GM12878 (cell line): ENCODE data around the gene OR2V1. TPM values are rescaled to one million over a fixed set of nuclear protein-coding genes. Genes with fewer than 3 reads are reported as not detected.
A peak's percentile ranks its signal among the peaks of the same experiment; 100 is the strongest.
"Not testable (repeated sequence)": the region's sequence is repeated elsewhere in the genome, so short reads cannot be mapped to it uniquely, and the experiment has no call there.

ENCODE experiments used
- ATAC-seq: fragments of 200-7000 bp; cut with Tn5 transposase; 3 replicates; pipeline ENCODE4 v1.9.1; 2020; ENCODE audit warnings: mild to moderate bottlenecking, moderate library complexity
- BruUV-seq: library from RNA; stranded (reverse); fragments of 400-500 nt; replicated peaks from 2 replicates; lab custom pipeline; 2021; lab: Mats Ljungman, UMichigan
- CTCF ChIA-PET: fragments of 300-600 bp; sonication (Branson Sonifier 250); formaldehyde crosslinking; extraction: SDS; loops from one replicate; lab custom pipeline; 2021; ENCODE audit warnings: inconsistent platforms; lab: Yijun Ruan, JAX
- POLR2A ChIA-PET: fragments of 350-600 bp; formaldehyde crosslinking; extraction: SDS; loops from one replicate; lab custom pipeline; 2021; ENCODE audit warnings: inconsistent platforms; lab: Charles Lee
- RAD21 ChIA-PET: fragments of 300-600 bp; sonication (Branson Sonifier 250); formaldehyde crosslinking; loops from one replicate; lab custom pipeline; 2023; ENCODE audit warnings: antibody characterized with exemption; ENCODE audit not compliant: unreplicated experiment; lab: Charles Lee
- SMC1A ChIA-PET: fragments of 300-600 bp; sonication (Branson Sonifier 250); formaldehyde crosslinking; loops from one replicate; lab custom pipeline; 2023; ENCODE audit not compliant: unreplicated experiment, uncharacterized antibody; lab: Charles Lee
- DNase-seq: peaks from one replicate; pipeline ENCODE4 v3.0.0-alpha.2; 2011; ENCODE audit warnings: low read depth, low spot score
- FAIRE-seq: peaks from 3 replicates; lab custom pipeline; 2011; peaks lifted over from hg19 to GRCh38; lab: Jason Lieb, UNC
- H2AFZ ChIP-seq: 2 replicates; pipeline ENCODE4 v1.6.0; 2011; ENCODE audit warnings: low read depth, low read length, control low read depth; ENCODE audit not compliant: control insufficient read depth
- H3K27ac ChIP-seq: 2 replicates; pipeline ENCODE4 v1.5.1; 2011; ENCODE audit warnings: control low read depth; ENCODE audit not compliant: control insufficient read depth, insufficient read depth
- H3K27me3 ChIP-seq, 2 experiments: replicated peaks in 1 of 2; 2 replicates each; pipeline versions ENCODE4 v1.6.0 to v1.6.1; 2011; ENCODE audit warnings: low read length in 1 of 2; ENCODE audit not compliant: control insufficient read depth in 2 of 2, insufficient read depth in 2 of 2
- H3K36me3 ChIP-seq, 2 experiments: 2 replicates each; pipeline ENCODE4 v1.5.1; 2011; ENCODE audit warnings: low read length in 1 of 2; ENCODE audit not compliant: control insufficient read depth in 2 of 2, insufficient read depth in 2 of 2
- H3K4me1 ChIP-seq: 2 replicates; pipeline ENCODE4 v1.6.1; 2011; ENCODE audit warnings: mild to moderate bottlenecking, low read length, moderate library complexity, mixed read lengths; ENCODE audit not compliant: control insufficient read depth, insufficient read depth
- H3K4me2 ChIP-seq: 2 replicates; pipeline ENCODE4 v1.6.0; 2011; ENCODE audit warnings: control low read depth; ENCODE audit not compliant: control insufficient read depth, insufficient read depth
- H3K4me3 ChIP-seq: fragments of 200-600 bp; sonication (generic); 2 replicates; pipeline ENCODE4 v1.5.1; 2016
- H3K79me2 ChIP-seq: 2 replicates; pipeline ENCODE4 v1.6.0; 2011; ENCODE audit warnings: low read length; ENCODE audit not compliant: control insufficient read depth, insufficient read depth
- H3K9ac ChIP-seq: 2 replicates; pipeline ENCODE4 v1.8.0; 2011; ENCODE audit warnings: low read length, control low read depth, mixed read lengths; ENCODE audit not compliant: control insufficient read depth, insufficient read depth
- H3K9me3 ChIP-seq: replicated peaks from 3 replicates; pipeline ENCODE4 v1.5.1; 2011; ENCODE audit warnings: mild to moderate bottlenecking, low read length; ENCODE audit not compliant: control insufficient read depth, insufficient read depth
- H4K20me1 ChIP-seq: 2 replicates; pipeline ENCODE4 v1.6.0; 2011; ENCODE audit not compliant: control insufficient read depth, insufficient read depth
- MLLT1 ChIP-seq: fragments of 450-650 bp; IDR thresholded peaks from 2 replicates; pipeline ENCODE4 v1.6.1; 2016; ENCODE audit warnings: mild to moderate bottlenecking
- RFX5 ChIP-seq: IDR thresholded peaks from 2 replicates; pipeline ENCODE4 v1.6.1; 2011; ENCODE audit warnings: low read depth, low read length, improper control_type of control experiment
- ZBED1 ChIP-seq: IDR thresholded peaks from 2 replicates; pipeline ENCODE4 v1.6.1; 2016; ENCODE audit warnings: borderline replicate concordance
- WGBS: methylation state at CpG from one replicate; pipeline ENCODE4 v1.1.6; 2016; ENCODE audit warnings: low lambda C conversion rate; ENCODE audit not compliant: insufficient replicate concordance, insufficient coverage; ENCODE audit errors: missing lambda C conversion rate; 5-methylcytosine and 5-hydroxymethylcytosine counted together
- in situ Hi-C: fragments of 300-500 bp; cut with MboI; formaldehyde crosslinking; loops from 9 replicates; pipeline ENCODE4 v1.14.3; 2018; ENCODE audit warnings: mixed read lengths
- intact Hi-C: fragments of 100-400 bp; cut with micrococcal nuclease; formaldehyde crosslinking; loops from one replicate; pipeline ENCODE4 v1.14.2; 2022; ENCODE audit not compliant: unreplicated experiment
- polyA plus RNA-seq, 11 experiments: library from polyadenylated mRNA; depleted of rRNA in 4 of 11; unstranded in 6 of 11; stranded (reverse) in 5 of 11; fragments of >200 nt; fragmentation: Nextera tagmentation in 4 of 11; fragmentation: Illumina TruSeq in 1 of 11; extraction: Ambion mirVana in 4 of 11; extraction: Trizol in 1 of 11; gene quantifications; 1 replicate in 1 of 11; 2 replicates in 10 of 11; pipeline versions ENCODE4 v1.2.1 to v1.2.3, GENCODE V29; 2011 to 2016; ENCODE audit warnings: inconsistent platforms in 2 of 11, missing spikeins in 2 of 11, low read depth in 1 of 11
- total RNA-seq, 4 experiments: library from RNA; depleted of rRNA in 3 of 4; stranded (reverse); fragments of >200 nt in 3 of 4; fragmentation: Illumina TruSeq in 1 of 4; extraction: Trizol in 1 of 4; gene quantifications; 2 replicates each; pipeline versions ENCODE4 v1.2.1 to v1.2.3, GENCODE V29; 2013 to 2021

OR2V1 gene
- total and polyA plus RNA-seq, 10 of the 15 experiments (the other 5 are each of a cell fraction or from before 2014, with no cell fraction given) = 0.20 to 4.4 TPM; not detected in 8

GRCh38 chr5:181099602-181100086, 31.3 kb downstream of the OR2V1 start (continued):
- no peak for TF ChIP-seq ZBED1

GRCh38 chr5:181098762-181099601, 32.0 kb downstream of the OR2V1 start:
- H3K27ac ChIP-seq = no peak overlapping the region
- POLR2A ChIA-PET = interaction anchor here (0.6 kb wide), 1 partner anchor 190 kb away, joined by 3 read pairs; no protein-coding TSS in a partner anchor
- FAIRE-seq (no peak), DNase-seq (no peak), ATAC-seq (no peak)
- H4K20me1 ChIP-seq = no peaks in the 10 kb centered on the region; the same call in 1 of the 2 replicates
- CTCF ChIA-PET = interaction anchor here (1.3 kb wide), 1 partner anchor 59 kb away, joined by 3 read pairs; no protein-coding TSS in a partner anchor
- H3K4me2 ChIP-seq = no peak overlapping the region
- no peaks in the 10 kb centered on the region for H3K36me3 ChIP-seq
- intact Hi-C loops (no loop called here), in situ Hi-C loops (no loop called here)
- BruUV-seq = no TSS peak
- RAD21 ChIA-PET = interaction anchor here (1.6 kb wide), 1 partner anchor 230 kb away, joined by 5 read pairs; no protein-coding TSS in a partner anchor
- no peak overlapping the region for H3K9ac ChIP-seq
- H3K4me3 ChIP-seq = no peak overlapping the region
- no peak overlapping the region for H2AFZ ChIP-seq
- 42% methylated on average over 20 of the region's 22 CpGs for WGBS
- TF ChIP-seq RFX5 (no peak), MLLT1 (0 out of 2 replicates have a peak, but pooled peaks have one; percentile 39)
- H3K4me1 ChIP-seq = no peaks in the 10 kb centered on the region
- no peaks in the 10 kb centered on the region; a peak in 1 of 4 replicates for H3K27me3 ChIP-seq
- SMC1A ChIA-PET = interaction anchor here (1.5 kb wide), 1 partner anchor 51 kb away, joined by 4 read pairs; no protein-coding TSS in a partner anchor
- H3K79me2 ChIP-seq = no peaks in the 10 kb centered on the region
- peaks cover 3% of the 10 kb centered on the region; the same call in 1 of the 3 replicates for H3K9me3 ChIP-seq

GRCh38 chr5:181097759-181098491, 33.0 kb downstream of the OR2V1 start:
- H3K9ac ChIP-seq, H3K9me3 ChIP-seq, BruUV-seq, RAD21 ChIA-PET, CTCF ChIA-PET, H2AFZ ChIP-seq, H3K36me3 ChIP-seq, H3K27ac ChIP-seq, intact Hi-C loops, H3K4me3 ChIP-seq, SMC1A ChIA-PET, H3K79me2 ChIP-seq, DNase-seq, H3K27me3 ChIP-seq, H3K4me2 ChIP-seq, H3K4me1 ChIP-seq, in situ Hi-C loops, H4K20me1 ChIP-seq, ATAC-seq, POLR2A ChIA-PET, FAIRE-seq: not testable (repeated sequence)
- no CpG with 5 or more reads among the region's 56 CpGs for WGBS

- POLR2A ChIA-PET, H3K27ac ChIP-seq, intact Hi-C loops, BruUV-seq, in situ Hi-C loops, H3K9ac ChIP-seq, H2AFZ ChIP-seq, RAD21 ChIA-PET, FAIRE-seq, H4K20me1 ChIP-seq, H3K36me3 ChIP-seq, H3K4me2 ChIP-seq, H3K4me1 ChIP-seq, DNase-seq, H3K27me3 ChIP-seq, H3K9me3 ChIP-seq, CTCF ChIA-PET, H3K79me2 ChIP-seq, ATAC-seq, H3K4me3 ChIP-seq, SMC1A ChIA-PET: not testable (repeated sequence)
- no CpG with 5 or more reads among the region's 26 CpGs for WGBS
Measured at GRCh38 chr5:181097383-181097753, 33.6 kb downstream of the OR2V1 start.
